GM18511 (cell line): ENCODE results near the gene LIX1.
"Not testable (repeated sequence)": the region's sequence is repeated elsewhere in the genome, so short reads cannot be mapped to it uniquely, and the experiment has no call there.

Experiments used
- ATAC-seq: cut with Tn5 transposase; IDR thresholded peaks from one replicate; pipeline ENCODE4 v1.9.1; 2021; ENCODE audit warnings: mild to moderate bottlenecking, moderate library complexity; ENCODE audit not compliant: unreplicated experiment

LIX1 gene

GRCh38 chr5:97105501-97106215 is 36.8 kb downstream of the LIX1 start:
- no peak for ATAC-seq

GRCh38 chr5:97102010-97102470 is 40.4 kb downstream of the LIX1 start:
- no peak for ATAC-seq

GRCh38 chr5:97101189-97101910 is 41.1 kb downstream of the LIX1 start:
- ATAC-seq: no peak

GRCh38 chr5:97100476-97100875 is 41.9 kb downstream of the LIX1 start:
- no peak for ATAC-seq

GRCh38 chr5:97098922-97099321 is 43.5 kb downstream of the LIX1 start:
- ATAC-seq: no peak

GRCh38 chr5:97097326-97098230 is 44.8 kb downstream of the LIX1 start:
- no peak for ATAC-seq

GRCh38 chr5:97096846-97097245 is 45.6 kb downstream of the LIX1 start:
- no peak for ATAC-seq

GRCh38 chr5:97096191-97096590 is 46.2 kb downstream of the LIX1 start:
- ATAC-seq: no peak

GRCh38 chr5:97095318-97095732 is 47.1 kb downstream of the LIX1 start:
- ATAC-seq: peak; percentile 53

GRCh38 chr5:97094579-97095317 is 47.7 kb downstream of the LIX1 start:
- ATAC-seq: peak; percentile 99

- ATAC-seq: no peak
Measured at GRCh38 chr5:97093193-97093592, 49.2 kb downstream of the LIX1 start.

- no peak for ATAC-seq
Measured at GRCh38 chr5:97090944-97091343, 51.5 kb downstream of the LIX1 start.

- ATAC-seq: no peak
Measured at GRCh38 chr5:97089149-97089801, 53.1 kb downstream of the LIX1 start.

- ATAC-seq: no peak
Measured at GRCh38 chr5:97088774-97089148, 53.6 kb downstream of the LIX1 start.

- ATAC-seq: no peak
Measured at GRCh38 chr5:97087138-97087537, 55.3 kb downstream of the LIX1 start.

- ATAC-seq: peak; percentile 57
Measured at GRCh38 chr5:97085459-97086181, 56.8 kb downstream of the LIX1 start.

GRCh38 chr5:97084782-97085458 is 57.5 kb downstream of the LIX1 start:
- ATAC-seq: not testable (repeated sequence)

- no peak for ATAC-seq
Measured at GRCh38 chr5:97078958-97079743, 63.3 kb downstream of the LIX1 start.
